GM23248 (cell line): Measurements from ENCODE around the gene FGGY. TPM values are rescaled to one million over a fixed set of nuclear protein-coding genes. Genes with fewer than 3 reads are reported as not detected.

Experiments
- DNase-seq: peaks from one replicate; pipeline ENCODE4 v3.0.0-alpha.2; 2015
- H2AFZ ChIP-seq: fragments of 200-600 bp; sonication (generic); 2 replicates; pipeline ENCODE4 v1.6.1; 2016; ENCODE audit warnings: antibody characterized with exemption
- H3F3A ChIP-seq: fragments of 200-600 bp; sonication (generic); 2 replicates; pipeline ENCODE4 v1.6.1; 2016; ENCODE audit warnings: mild to moderate bottlenecking, antibody characterized with exemption, mixed run types; ENCODE audit not compliant: insufficient read depth
- H3K27ac ChIP-seq: fragments of 200-600 bp; sonication (generic); 2 replicates; pipeline ENCODE4 v1.5.1; 2016; ENCODE audit warnings: mild to moderate bottlenecking
- H3K27me3 ChIP-seq: fragments of 200-600 bp; sonication (generic); replicated peaks from 2 replicates; pipeline ENCODE4 v1.6.1; 2016; ENCODE audit warnings: mild to moderate bottlenecking; ENCODE audit not compliant: insufficient read depth
- H3K36me3 ChIP-seq: fragments of 200-600 bp; sonication (generic); 2 replicates; pipeline ENCODE4 v1.6.1; 2016; ENCODE audit warnings: low read depth, mild to moderate bottlenecking
- H3K4me1 ChIP-seq: fragments of 200-600 bp; sonication (generic); 2 replicates; pipeline ENCODE4 v1.6.1; 2016; ENCODE audit warnings: mild to moderate bottlenecking; ENCODE audit not compliant: insufficient read depth
- H3K4me2 ChIP-seq: fragments of 200-600 bp; sonication (generic); one replicate; pipeline ENCODE4 v1.6.1; 2016; ENCODE audit warnings: mild to moderate bottlenecking; ENCODE audit not compliant: unreplicated experiment
- H3K4me3 ChIP-seq: fragments of 200-600 bp; sonication (generic); 2 replicates; pipeline ENCODE4 v1.5.1; 2016; ENCODE audit warnings: mild to moderate bottlenecking
- H3K79me2 ChIP-seq: fragments of 200-600 bp; sonication (generic); 2 replicates; pipeline ENCODE4 v1.6.1; 2016; ENCODE audit warnings: mild to moderate bottlenecking; ENCODE audit not compliant: insufficient read depth
- H3K9ac ChIP-seq: fragments of 200-600 bp; sonication (generic); 2 replicates; pipeline ENCODE4 v1.6.1; 2016; ENCODE audit warnings: mild to moderate bottlenecking
- H3K9me2 ChIP-seq: fragments of 200-600 bp; sonication (generic); 2 replicates; pipeline ENCODE4 v1.6.1; 2016; ENCODE audit warnings: mixed run types, mild to moderate bottlenecking, moderate library complexity; ENCODE audit not compliant: insufficient read depth
- H3K9me3 ChIP-seq: fragments of 200-600 bp; sonication (generic); one replicate; pipeline ENCODE4 v1.6.1; 2017; ENCODE audit warnings: low read depth
- H4K20me1 ChIP-seq: fragments of 200-600 bp; sonication (generic); 2 replicates; pipeline ENCODE4 v1.6.0; 2016; ENCODE audit not compliant: insufficient read depth
- EZH2 ChIP-seq: fragments of 200-600 bp; sonication (generic); IDR thresholded peaks from 2 replicates; pipeline ENCODE4 v1.6.1; 2018; ENCODE audit warnings: antibody characterized with exemption, mild to moderate bottlenecking; ENCODE audit not compliant: insufficient read depth, poor library complexity, severe bottlenecking
- EZH2phosphoT487 ChIP-seq: fragments of 200-600 bp; sonication (generic); IDR thresholded peaks from 2 replicates; pipeline ENCODE4 v1.6.1; 2018; ENCODE audit warnings: antibody characterized with exemption, moderate library complexity, mild to moderate bottlenecking, low read depth; ENCODE audit not compliant: insufficient read depth
- WGBS, 2 experiments: methylation state at CpG; one replicate each; pipeline ENCODE4 v1.1.6; 2015 to 2017; ENCODE audit warnings: low lambda C conversion rate in 2 of 2, low coverage in 1 of 2; ENCODE audit errors: missing lambda C conversion rate in 2 of 2; 5-methylcytosine and 5-hydroxymethylcytosine counted together
- in situ Hi-C: fragments of 300-500 bp; cut with MboI; formaldehyde crosslinking; loops from 2 replicates; pipeline ENCODE4 v1.15.0; 2020
- polyA plus RNA-seq: library from polyadenylated mRNA; unstranded; fragments of >200 nt; fragmentation: Nextera tagmentation; extraction: Ambion mirVana; gene quantifications from 2 replicates; pipeline ENCODE4 v1.2.1, GENCODE V29; 2016
- total RNA-seq: library from RNA; depleted of rRNA; stranded (reverse); fragments of >200 nt; shearing (Covaris generic); gene quantifications from 2 replicates; pipeline ENCODE4 v1.2.3, GENCODE V29; 2014

The FGGY gene
- total and polyA plus RNA-seq, 2 experiments from 2014 or later = 12.8 to 16.9 TPM

GRCh38 chr1:59568158-59568935 is 271.5 kb downstream of the FGGY start:
- WGBS, 2 experiments = 81 to 87% methylated on average over 6 of the region's 6 CpGs
- Histone ChIP-seq H3K4me1 (peaks cover 14% of the 10 kb centered on the region), H3K9me2 (no peaks in the 10 kb centered on the region), H3K27ac (no peak overlapping the region), H3K79me2 (no peaks in the 10 kb centered on the region), H2AFZ (no peak overlapping the region), H3K27me3 (no peaks in the 10 kb centered on the region), H4K20me1 (no peaks in the 10 kb centered on the region), H3K4me3 (no peak overlapping the region), H3K9ac (no peak overlapping the region), H3K9me3 (no peaks in the 10 kb centered on the region), H3K36me3 (no peaks in the 10 kb centered on the region), H3F3A (peaks cover 19% of the 10 kb centered on the region; the same call in 1 of the 2 replicates), H3K4me2 (no peak overlapping the region)
- no peak for TF ChIP-seq EZH2
- TF ChIP-seq EZH2phosphoT487 = no peak
- DNase-seq = peak; percentile 45
- in situ Hi-C loops = no loop called here

DNA sequence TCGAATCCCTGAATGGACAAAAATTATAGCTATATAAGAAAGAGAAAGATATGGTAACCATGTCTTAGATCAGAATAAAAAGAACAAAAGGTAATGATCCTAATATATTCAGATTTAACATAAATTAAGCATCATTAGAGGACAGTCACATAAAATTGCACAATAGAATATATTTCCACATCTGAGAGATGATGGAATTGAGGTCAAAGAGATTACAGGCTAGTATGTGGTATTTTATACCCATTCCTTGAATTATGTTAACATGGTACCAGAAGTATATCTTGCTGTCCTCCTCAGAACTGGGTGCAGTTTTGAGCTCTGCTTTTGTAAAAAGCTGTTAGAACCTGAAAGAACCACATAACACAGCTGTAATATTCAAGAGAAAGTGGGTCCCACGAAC is 272.3 kb downstream of the FGGY start:
- Histone ChIP-seq H4K20me1 (no peaks in the 10 kb centered on the region), H3K9me2 (no peaks in the 10 kb centered on the region), H3K9me3 (no peaks in the 10 kb centered on the region), H3K27me3 (no peaks in the 10 kb centered on the region), H3K9ac (no peak overlapping the region), H3K79me2 (no peaks in the 10 kb centered on the region), H3K36me3 (no peaks in the 10 kb centered on the region), H3K4me3 (no peak overlapping the region), H3F3A (peaks cover 27% of the 10 kb centered on the region; the same call in 1 of the 2 replicates), H3K4me1 (peaks cover 14% of the 10 kb centered on the region), H3K27ac (no peak overlapping the region), H3K4me2 (no peak overlapping the region), H2AFZ (no peak overlapping the region)
- in situ Hi-C loops = no loop called here
- peak; percentile 11 for DNase-seq
- TF ChIP-seq EZH2 = no peak
- TF ChIP-seq EZH2phosphoT487 = no peak
- 95 to 97% methylated on average over 2 of the region's 2 CpGs for WGBS, 2 experiments

DNA sequence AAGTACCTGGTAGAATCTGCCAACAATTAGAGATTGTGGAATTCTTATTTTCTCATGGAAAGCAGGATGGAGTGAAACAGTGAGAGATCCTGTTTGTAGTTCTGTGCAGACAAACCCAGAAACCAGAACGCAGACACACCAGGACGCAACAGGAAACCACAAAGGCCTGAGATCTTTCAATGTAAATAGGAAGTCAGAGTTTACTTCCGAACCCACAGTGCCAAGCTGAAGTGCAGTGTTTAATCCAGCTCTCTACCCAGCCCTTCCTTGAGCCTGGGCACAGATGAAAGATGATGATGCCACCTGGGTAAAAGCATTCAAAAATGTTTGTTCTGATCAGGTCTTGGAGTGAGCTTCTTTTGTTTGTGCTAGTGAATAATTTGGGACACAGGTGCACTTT is 273.6 kb downstream of the FGGY start:
- WGBS, 2 experiments = 94 to 96% methylated on average over 3 of the region's 3 CpGs
- Histone ChIP-seq H3K4me1 (peaks cover 8% of the 10 kb centered on the region; the same call in 1 of the 2 replicates), H3K9me3 (no peaks in the 10 kb centered on the region), H3K9ac (no peak overlapping the region), H2AFZ (no peak overlapping the region), H4K20me1 (no peaks in the 10 kb centered on the region), H3K27me3 (no peaks in the 10 kb centered on the region), H3K9me2 (no peaks in the 10 kb centered on the region), H3K4me3 (no peak overlapping the region), H3K27ac (no peak overlapping the region), H3K79me2 (no peaks in the 10 kb centered on the region), H3K4me2 (no peak overlapping the region), H3F3A (peaks cover 31% of the 10 kb centered on the region; the same call in 1 of the 2 replicates), H3K36me3 (no peaks in the 10 kb centered on the region)
- DNase-seq = no peak
- TF ChIP-seq EZH2phosphoT487 (no peak), EZH2 (no peak)
- in situ Hi-C loops = no loop called here

GRCh38 chr1:59574085-59574484 is 277.2 kb downstream of the FGGY start:
- no peaks in the 10 kb centered on the region for H3K36me3 ChIP-seq
- H3K9me2 ChIP-seq = no peaks in the 10 kb centered on the region; the same call in 1 of the 2 replicates
- 51 to 52% methylated on average over 2 of the region's 2 CpGs for WGBS, 2 experiments
- H3K4me3 ChIP-seq = no peak overlapping the region
- no peak overlapping the region for H3K4me2 ChIP-seq
- peaks cover 23% of the 10 kb centered on the region; the same call in 1 of the 2 replicates for H3F3A ChIP-seq
- no peaks in the 10 kb centered on the region for H3K9me3 ChIP-seq
- peak; percentile 77 for DNase-seq
- H3K27me3 ChIP-seq = no peaks in the 10 kb centered on the region
- no peak overlapping the region for H3K9ac ChIP-seq
- no peaks in the 10 kb centered on the region; the same call in 1 of the 2 replicates for H3K4me1 ChIP-seq
- in situ Hi-C loops = no loop called here
- no peaks in the 10 kb centered on the region for H3K79me2 ChIP-seq
- no peaks in the 10 kb centered on the region for H4K20me1 ChIP-seq
- no peak for TF ChIP-seq EZH2
- no peak for TF ChIP-seq EZH2phosphoT487
- no peak overlapping the region for H3K27ac ChIP-seq
- H2AFZ ChIP-seq = no peak overlapping the region
